ENCODE measurements around the gene VSTM5. TPM values are rescaled to one million over a fixed set of nuclear protein-coding genes. Genes with fewer than 3 reads are reported as not detected.

The VSTM5 gene
- total RNA-seq, 1 experiment from 2014 or later, result 0.24 TPM

GRCh38 chr11:93829598-93829997, 20.8 kb downstream of the VSTM5 start:
- no peaks in the 10 kb centered on the region for H3K36me3 ChIP-seq (replicated peaks; ENCODE audit: control insufficient read depth, insufficient read depth, low read length)
- no peaks in the 10 kb centered on the region for H3K27me3 ChIP-seq (ENCODE audit: control insufficient read depth, insufficient read depth, low read length)
- no peak for DNase-seq
- no peak overlapping the region for H3K4me3 ChIP-seq (ENCODE audit: insufficient read depth, low read depth, low read length)

- Histone ChIP-seq H3K4me3 (ENCODE audit: insufficient read depth, low read depth, low read length) (no peak overlapping the region), H3K36me3 (replicated peaks; ENCODE audit: control insufficient read depth, insufficient read depth, low read length) (no peaks in the 10 kb centered on the region), H3K27me3 (ENCODE audit: control insufficient read depth, insufficient read depth, low read length) (no peaks in the 10 kb centered on the region)
- DNase-seq, result no peak
These were observed 23.1 kb downstream of the VSTM5 start for GRCh38 chr11:93827363-93827762.

- Histone ChIP-seq H3K4me3 (ENCODE audit: insufficient read depth, low read depth, low read length) (no peak overlapping the region), H3K27me3 (ENCODE audit: control insufficient read depth, insufficient read depth, low read length) (no peaks in the 10 kb centered on the region), H3K36me3 (replicated peaks; ENCODE audit: control insufficient read depth, insufficient read depth, low read length) (no peaks in the 10 kb centered on the region)
- no peak for DNase-seq
These were observed 27.2 kb downstream of the VSTM5 start for GRCh38 chr11:93823210-93823609.

- Histone ChIP-seq H3K4me3 (ENCODE audit: insufficient read depth, low read depth, low read length) (no peak overlapping the region), H3K27me3 (ENCODE audit: control insufficient read depth, insufficient read depth, low read length) (no peaks in the 10 kb centered on the region), H3K36me3 (replicated peaks; ENCODE audit: control insufficient read depth, insufficient read depth, low read length) (no peaks in the 10 kb centered on the region)
- DNase-seq, result no peak
These were observed 28.1 kb downstream of the VSTM5 start for GRCh38 chr11:93822359-93822758.

- DNase-seq, result no peak
- H3K36me3 ChIP-seq (replicated peaks; ENCODE audit: control insufficient read depth, insufficient read depth, low read length), result no peaks in the 10 kb centered on the region
- H3K4me3 ChIP-seq (ENCODE audit: insufficient read depth, low read depth, low read length), result no peak overlapping the region
- no peaks in the 10 kb centered on the region for H3K27me3 ChIP-seq (ENCODE audit: control insufficient read depth, insufficient read depth, low read length)
These were observed 28.8 kb downstream of the VSTM5 start for GRCh38 chr11:93821617-93822016.

GRCh38 chr11:93820847-93821246, 29.6 kb downstream of the VSTM5 start:
- no peak overlapping the region for H3K4me3 ChIP-seq (ENCODE audit: insufficient read depth, low read depth, low read length)
- no peaks in the 10 kb centered on the region for H3K27me3 ChIP-seq (ENCODE audit: control insufficient read depth, insufficient read depth, low read length)
- no peak for DNase-seq

GRCh38 chr11:93819966-93820695, 30.3 kb downstream of the VSTM5 start:
- Histone ChIP-seq H3K36me3 (replicated peaks; ENCODE audit: control insufficient read depth, insufficient read depth, low read length) (peaks cover 2% of the 10 kb centered on the region; the same call in 1 of the 2 replicates), H3K4me3 (ENCODE audit: insufficient read depth, low read depth, low read length) (no peak overlapping the region), H3K27me3 (ENCODE audit: control insufficient read depth, insufficient read depth, low read length) (no peaks in the 10 kb centered on the region)
- no peak for DNase-seq

More at GRCh38 chr11:93820847-93821246, 29.6 kb downstream of the VSTM5 start:
- H3K36me3 ChIP-seq (replicated peaks; ENCODE audit: control insufficient read depth, insufficient read depth, low read length), result peaks cover 1% of the 10 kb centered on the region; the same call in 1 of the 2 replicates

DNA sequence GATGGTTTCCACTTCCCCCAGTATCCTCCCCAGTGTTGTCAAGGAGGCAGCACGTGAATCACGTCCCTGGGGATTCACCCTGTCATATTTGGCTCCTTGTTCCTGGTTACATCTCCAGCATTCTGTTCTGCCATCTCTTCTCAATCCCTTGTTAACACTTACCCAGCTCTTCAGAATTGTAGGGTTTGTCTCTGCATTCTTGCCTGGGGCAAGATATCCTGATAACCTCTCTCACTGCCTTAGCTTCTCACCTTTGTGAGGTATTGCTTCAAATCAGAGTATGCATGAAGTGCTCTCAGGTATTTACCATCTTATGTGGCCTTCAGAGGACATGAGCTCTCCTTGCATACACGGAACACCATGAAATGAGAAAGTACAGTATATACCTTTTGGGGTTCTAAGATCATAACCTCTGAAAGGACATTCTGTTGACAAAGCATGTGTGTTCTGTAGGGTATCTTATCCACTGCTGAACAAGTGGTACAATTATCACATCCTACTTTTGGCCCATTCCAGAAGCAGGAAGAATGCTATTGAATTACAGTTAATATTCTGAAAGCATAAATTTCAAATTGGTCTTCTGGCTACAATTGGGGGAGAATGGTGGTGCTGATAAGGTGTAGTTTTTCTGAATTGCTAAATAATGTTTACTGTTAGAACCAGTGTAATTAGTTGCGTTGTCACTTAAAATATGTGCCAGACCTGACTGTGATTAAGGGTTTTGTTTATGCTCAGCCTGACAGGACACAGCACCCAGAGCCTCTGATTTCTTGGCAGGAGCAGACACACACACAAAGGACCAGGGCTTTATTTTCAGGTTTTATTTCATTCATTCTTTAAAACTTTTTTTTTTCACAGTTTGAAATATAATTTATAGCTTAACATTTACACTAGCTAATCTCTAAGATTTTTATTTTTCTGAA, 32.7 kb downstream of the VSTM5 start:
- H3K4me3 ChIP-seq (ENCODE audit: insufficient read depth, low read depth, low read length), result no peak overlapping the region
- DNase-seq, result no peak
- peaks cover 2% of the 10 kb centered on the region for H3K36me3 ChIP-seq (replicated peaks; ENCODE audit: control insufficient read depth, insufficient read depth, low read length)
- H3K27me3 ChIP-seq (ENCODE audit: control insufficient read depth, insufficient read depth, low read length), result no peaks in the 10 kb centered on the region

- Histone ChIP-seq H3K27me3 (ENCODE audit: control insufficient read depth, insufficient read depth, low read length) (no peaks in the 10 kb centered on the region), H3K36me3 (replicated peaks; ENCODE audit: control insufficient read depth, insufficient read depth, low read length) (peaks cover 11% of the 10 kb centered on the region), H3K4me3 (ENCODE audit: insufficient read depth, low read depth, low read length) (no peak overlapping the region)
- no peak for DNase-seq
These were observed 35.3 kb downstream of the VSTM5 start for GRCh38 chr11:93814966-93815633.

DNA sequence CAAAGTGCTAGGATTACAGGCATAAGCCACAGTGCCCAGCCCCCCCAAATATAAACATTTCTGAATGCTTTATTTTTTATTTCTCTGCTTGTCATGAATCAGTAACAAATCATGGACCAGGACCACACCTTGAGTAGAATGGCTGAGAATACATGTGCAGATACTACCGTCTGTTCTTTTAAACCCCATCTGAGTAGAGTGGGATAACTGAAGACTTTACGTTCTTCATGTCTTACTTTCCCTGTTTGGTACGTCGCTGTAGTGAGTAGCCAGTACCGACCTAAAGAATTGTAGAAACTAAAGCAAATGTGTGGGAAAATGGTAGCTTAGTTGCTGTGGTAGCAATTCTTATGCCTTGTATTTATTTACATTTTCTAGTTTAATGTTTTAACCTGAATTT, 36.4 kb downstream of the VSTM5 start:
- DNase-seq, result no peak
- Histone ChIP-seq H3K4me3 (ENCODE audit: insufficient read depth, low read depth, low read length) (no peak overlapping the region), H3K36me3 (replicated peaks; ENCODE audit: control insufficient read depth, insufficient read depth, low read length) (peaks cover 18% of the 10 kb centered on the region), H3K27me3 (ENCODE audit: control insufficient read depth, insufficient read depth, low read length) (no peaks in the 10 kb centered on the region)

DNA sequence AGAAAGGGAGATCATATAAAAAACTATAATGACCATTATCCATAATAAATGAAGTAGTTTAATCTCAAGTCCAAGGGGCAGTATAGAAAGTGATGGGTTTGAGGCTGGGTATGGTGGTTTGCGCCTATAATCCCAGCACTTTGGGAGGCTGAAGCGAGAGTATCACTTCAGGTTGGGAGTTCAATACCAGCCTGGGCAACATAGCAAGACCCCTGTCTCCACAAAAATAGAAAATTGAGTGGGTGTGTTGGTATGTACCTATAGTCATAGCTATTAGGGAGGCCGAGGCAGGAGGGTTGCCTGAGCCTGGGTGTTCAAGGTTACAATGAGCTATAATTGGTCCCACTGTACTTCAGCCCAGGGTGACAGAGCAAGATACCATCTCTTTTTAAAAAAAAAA, 42.4 kb downstream of the VSTM5 start:
- DNase-seq, result no peak
- no peaks in the 10 kb centered on the region for H3K27me3 ChIP-seq (ENCODE audit: control insufficient read depth, insufficient read depth, low read length)
- H3K4me3 ChIP-seq (ENCODE audit: insufficient read depth, low read depth, low read length), result no peak overlapping the region
- peaks cover 24% of the 10 kb centered on the region for H3K36me3 ChIP-seq (replicated peaks; ENCODE audit: control insufficient read depth, insufficient read depth, low read length)

GRCh38 chr11:93804879-93805278, 45.5 kb downstream of the VSTM5 start:
- no peaks in the 10 kb centered on the region for H3K27me3 ChIP-seq (ENCODE audit: control insufficient read depth, insufficient read depth, low read length)
- DNase-seq, result no peak
- H3K36me3 ChIP-seq (replicated peaks; ENCODE audit: control insufficient read depth, insufficient read depth, low read length), result peaks cover 21% of the 10 kb centered on the region
- H3K4me3 ChIP-seq (ENCODE audit: insufficient read depth, low read depth, low read length), result no peak overlapping the region

- Histone ChIP-seq H3K27me3 (ENCODE audit: control insufficient read depth, insufficient read depth, low read length) (no peaks in the 10 kb centered on the region), H3K36me3 (replicated peaks; ENCODE audit: control insufficient read depth, insufficient read depth, low read length) (peaks cover 23% of the 10 kb centered on the region), H3K4me3 (ENCODE audit: insufficient read depth, low read depth, low read length) (no peak overlapping the region)
- no peak for DNase-seq
These were observed 49.1 kb downstream of the VSTM5 start for GRCh38 chr11:93801366-93801765.

DNA sequence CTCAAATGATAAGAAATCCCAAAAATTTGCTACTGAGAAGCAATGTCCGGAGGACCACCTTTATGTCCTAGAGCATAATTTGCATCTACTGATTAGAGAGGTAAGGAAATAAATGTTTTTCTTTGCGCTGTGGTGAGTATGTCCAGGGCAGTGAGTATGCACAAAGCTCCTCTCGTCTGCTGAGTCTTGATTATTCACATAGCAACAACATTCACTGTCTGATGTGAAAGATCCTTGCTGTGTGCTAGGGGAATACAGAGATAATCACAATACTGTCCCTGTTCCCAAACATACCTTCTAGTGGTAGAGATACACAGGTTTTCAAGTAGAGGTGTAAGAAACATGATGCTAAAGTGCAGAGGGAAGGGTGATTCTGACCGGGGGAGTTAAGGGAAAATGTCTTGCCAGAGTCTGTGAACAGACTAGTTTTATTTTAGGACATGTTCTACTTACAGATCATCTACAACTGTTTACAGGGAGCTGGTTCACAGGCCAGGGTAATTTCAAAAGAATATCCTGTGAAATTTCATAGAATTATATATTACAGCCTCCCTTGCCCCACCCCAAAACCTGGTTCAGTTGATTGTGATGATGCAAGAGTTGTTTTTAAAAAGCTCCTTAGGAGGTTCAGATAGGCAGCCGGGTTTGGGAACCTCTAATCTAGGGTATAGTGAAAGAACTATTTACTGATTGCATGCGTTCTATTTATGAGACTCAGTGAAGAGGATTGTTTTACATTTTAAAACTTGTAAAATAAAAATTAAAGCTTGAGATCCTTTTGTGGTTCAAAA, 53.8 kb downstream of the VSTM5 start:
- H3K27me3 ChIP-seq (ENCODE audit: control insufficient read depth, insufficient read depth, low read length), result no peaks in the 10 kb centered on the region
- no peak overlapping the region for H3K4me3 ChIP-seq (ENCODE audit: insufficient read depth, low read depth, low read length)
- peaks cover 31% of the 10 kb centered on the region for H3K36me3 ChIP-seq (replicated peaks; ENCODE audit: control insufficient read depth, insufficient read depth, low read length)
- DNase-seq, result no peak
